ENCODE data around the gene FAM180A.

FAM180A gene

DNA sequence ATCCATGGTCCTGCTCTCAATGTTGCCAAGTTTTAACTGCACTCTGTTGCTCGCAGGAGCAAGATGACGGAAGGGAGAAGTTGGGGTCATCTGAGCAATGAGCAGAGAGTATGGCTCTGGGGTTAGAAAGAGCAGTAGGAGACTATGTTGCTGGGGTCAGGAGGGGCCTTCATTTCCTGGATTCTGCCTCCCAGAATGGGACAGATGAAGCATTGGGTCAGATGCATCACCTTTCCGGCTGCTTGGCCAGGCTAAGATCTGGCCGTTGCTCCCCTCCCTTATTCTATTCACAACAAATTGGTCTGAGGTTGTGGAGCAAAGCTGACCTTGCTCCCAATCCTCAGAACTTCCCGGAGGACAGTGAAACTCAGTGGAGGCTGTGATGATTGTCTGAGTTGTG is 63.9 kb downstream of the FAM180A start:
- Histone ChIP-seq H3K27ac (ENCODE audit: low read length) (no peak overlapping the region), H3K9ac (ENCODE audit: low read length) (no peak overlapping the region), H3K4me3 (ENCODE audit: low read length) (no peak overlapping the region), H3K27me3 (ENCODE audit: low read depth, low read length) (no peaks in the 10 kb centered on the region), H3K9me3 (ENCODE audit: insufficient read depth, low read length) (no peaks in the 10 kb centered on the region), H3K79me2 (ENCODE audit: low read length) (no peaks in the 10 kb centered on the region), H4K20me1 (ENCODE audit: insufficient read depth, low read length) (no peaks in the 10 kb centered on the region), H3K36me3 (replicated peaks; ENCODE audit: low read depth, low read length) (no peaks in the 10 kb centered on the region), H2AFZ (ENCODE audit: low read depth, low read length) (no peak overlapping the region), H3K4me2 (ENCODE audit: low read length) (no peak overlapping the region), H3K4me1 (ENCODE audit: low read length) (peaks cover 8% of the 10 kb centered on the region)
- TF ChIP-seq, protein P1, sequence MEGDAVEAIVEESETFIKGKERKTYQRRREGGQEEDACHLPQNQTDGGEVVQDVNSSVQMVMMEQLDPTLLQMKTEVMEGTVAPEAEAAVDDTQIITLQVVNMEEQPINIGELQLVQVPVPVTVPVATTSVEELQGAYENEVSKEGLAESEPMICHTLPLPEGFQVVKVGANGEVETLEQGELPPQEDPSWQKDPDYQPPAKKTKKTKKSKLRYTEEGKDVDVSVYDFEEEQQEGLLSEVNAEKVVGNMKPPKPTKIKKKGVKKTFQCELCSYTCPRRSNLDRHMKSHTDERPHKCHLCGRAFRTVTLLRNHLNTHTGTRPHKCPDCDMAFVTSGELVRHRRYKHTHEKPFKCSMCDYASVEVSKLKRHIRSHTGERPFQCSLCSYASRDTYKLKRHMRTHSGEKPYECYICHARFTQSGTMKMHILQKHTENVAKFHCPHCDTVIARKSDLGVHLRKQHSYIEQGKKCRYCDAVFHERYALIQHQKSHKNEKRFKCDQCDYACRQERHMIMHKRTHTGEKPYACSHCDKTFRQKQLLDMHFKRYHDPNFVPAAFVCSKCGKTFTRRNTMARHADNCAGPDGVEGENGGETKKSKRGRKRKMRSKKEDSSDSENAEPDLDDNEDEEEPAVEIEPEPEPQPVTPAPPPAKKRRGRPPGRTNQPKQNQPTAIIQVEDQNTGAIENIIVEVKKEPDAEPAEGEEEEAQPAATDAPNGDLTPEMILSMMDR (IDR thresholded peaks at IDR 0.05; ENCODE audit: low read depth, low read length): no peak
- TF ChIP-seq EZH2phosphoT487 (IDR thresholded peaks at IDR 0.05; ENCODE audit: low read depth): no peak

DNA sequence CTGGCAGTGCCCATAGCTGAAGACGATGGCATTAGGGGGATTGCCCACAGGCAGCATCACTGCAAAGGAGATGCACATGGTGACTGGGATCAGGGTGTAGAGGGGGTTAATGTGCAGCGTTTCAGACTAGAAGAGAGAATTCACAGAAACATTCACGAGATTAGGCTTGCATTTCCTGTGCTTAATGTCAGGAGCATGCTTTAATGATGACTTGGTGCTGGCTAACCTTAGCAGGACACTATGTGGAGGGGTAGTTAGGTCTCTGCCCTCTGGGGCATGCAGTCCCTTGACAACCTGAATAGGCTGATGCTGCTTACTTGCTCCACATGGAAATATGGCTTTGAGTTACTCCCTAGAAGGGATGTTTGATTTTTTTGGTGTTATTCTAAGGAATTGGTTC is 64.5 kb downstream of the FAM180A start:
- no peak overlapping the region for H2AFZ ChIP-seq (ENCODE audit: low read depth, low read length)

DNA sequence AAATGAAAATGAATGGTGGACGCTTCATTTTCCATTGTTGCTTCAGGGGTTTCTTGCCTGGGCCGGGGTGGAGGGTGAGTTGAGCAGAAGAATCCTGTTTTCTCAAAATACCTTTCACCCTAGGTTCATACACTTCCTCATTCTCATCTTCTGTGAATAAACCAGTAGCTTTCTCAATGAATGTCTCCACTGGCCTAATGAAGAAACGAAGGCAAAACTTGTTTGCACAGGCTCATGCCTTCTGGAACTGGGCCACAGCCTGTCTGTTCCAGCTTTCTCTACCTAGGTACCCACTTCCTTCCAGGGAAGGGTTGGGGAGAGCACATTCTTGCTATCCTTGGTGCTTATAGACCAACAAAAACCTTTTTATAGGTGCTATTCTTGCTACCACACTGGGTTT is 65.0 kb downstream of the FAM180A start:
- Histone ChIP-seq H3K4me1 (ENCODE audit: low read length) (peaks cover 8% of the 10 kb centered on the region), H3K27ac (ENCODE audit: low read length) (no peak overlapping the region), H3K36me3 (replicated peaks; ENCODE audit: low read depth, low read length) (no peaks in the 10 kb centered on the region), H3K79me2 (ENCODE audit: low read length) (no peaks in the 10 kb centered on the region), H3K9ac (ENCODE audit: low read length) (no peak overlapping the region), H2AFZ (ENCODE audit: low read depth, low read length) (no peak overlapping the region), H3K9me3 (ENCODE audit: insufficient read depth, low read length) (no peaks in the 10 kb centered on the region), H3K4me2 (ENCODE audit: low read length) (no peak overlapping the region), H4K20me1 (ENCODE audit: insufficient read depth, low read length) (no peaks in the 10 kb centered on the region), H3K27me3 (ENCODE audit: low read depth, low read length) (no peaks in the 10 kb centered on the region), H3K4me3 (ENCODE audit: low read length) (no peak overlapping the region)
- TF ChIP-seq, protein P1 (IDR thresholded peaks at IDR 0.05; ENCODE audit: low read depth, low read length): no peak
- TF ChIP-seq EZH2phosphoT487 (IDR thresholded peaks at IDR 0.05; ENCODE audit: low read depth): no peak

More for the DNA sequence above, 64.5 kb downstream of the FAM180A start:
- H3K4me2 ChIP-seq (ENCODE audit: low read length): no peak overlapping the region
- H4K20me1 ChIP-seq (ENCODE audit: insufficient read depth, low read length): no peaks in the 10 kb centered on the region
- TF ChIP-seq, protein P1 (IDR thresholded peaks at IDR 0.05; ENCODE audit: low read depth, low read length): no peak
- TF ChIP-seq EZH2phosphoT487 (IDR thresholded peaks at IDR 0.05; ENCODE audit: low read depth): no peak
- H3K79me2 ChIP-seq (ENCODE audit: low read length): no peaks in the 10 kb centered on the region
- no peaks in the 10 kb centered on the region for H3K36me3 ChIP-seq (replicated peaks; ENCODE audit: low read depth, low read length)
- no peaks in the 10 kb centered on the region for H3K27me3 ChIP-seq (ENCODE audit: low read depth, low read length)
- H3K4me3 ChIP-seq (ENCODE audit: low read length): no peak overlapping the region
- H3K27ac ChIP-seq (ENCODE audit: low read length): no peak overlapping the region
- no peaks in the 10 kb centered on the region for H3K9me3 ChIP-seq (ENCODE audit: insufficient read depth, low read length)
- peaks cover 8% of the 10 kb centered on the region for H3K4me1 ChIP-seq (ENCODE audit: low read length)
- no peak overlapping the region for H3K9ac ChIP-seq (ENCODE audit: low read length)

DNA sequence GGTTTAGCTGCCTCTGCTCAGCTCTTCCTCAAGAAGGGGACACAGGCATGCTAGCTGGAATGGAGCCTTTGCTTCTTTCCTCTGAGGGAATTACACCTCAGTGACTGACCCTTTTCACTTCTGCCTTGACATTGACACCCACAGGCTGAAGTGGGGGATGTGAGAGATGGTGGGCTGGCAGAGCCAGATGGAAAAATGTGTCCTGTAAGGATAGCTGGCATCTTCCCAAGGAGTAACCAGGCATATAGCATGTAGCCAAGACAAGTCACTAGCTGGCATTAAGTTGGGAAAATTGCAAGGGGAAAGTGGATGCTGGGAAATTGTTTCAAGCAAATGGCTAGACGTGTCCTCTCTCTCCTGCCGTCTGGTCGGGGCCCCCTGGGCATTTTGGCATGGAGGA is 66.4 kb downstream of the FAM180A start:
- Histone ChIP-seq H3K79me2 (ENCODE audit: low read length) (no peaks in the 10 kb centered on the region), H4K20me1 (ENCODE audit: insufficient read depth, low read length) (no peaks in the 10 kb centered on the region), H3K9ac (ENCODE audit: low read length) (no peak overlapping the region), H2AFZ (ENCODE audit: low read depth, low read length) (no peak overlapping the region), H3K4me3 (ENCODE audit: low read length) (no peak overlapping the region), H3K36me3 (replicated peaks; ENCODE audit: low read depth, low read length) (peaks cover 2% of the 10 kb centered on the region), H3K27ac (ENCODE audit: low read length) (no peak overlapping the region), H3K4me1 (ENCODE audit: low read length) (peaks cover 16% of the 10 kb centered on the region), H3K27me3 (ENCODE audit: low read depth, low read length) (no peaks in the 10 kb centered on the region), H3K9me3 (ENCODE audit: insufficient read depth, low read length) (no peaks in the 10 kb centered on the region), H3K4me2 (ENCODE audit: low read length) (no peak overlapping the region)
- no peak for TF ChIP-seq EZH2phosphoT487 (IDR thresholded peaks at IDR 0.05; ENCODE audit: low read depth)
- TF ChIP-seq, protein P1 (IDR thresholded peaks at IDR 0.05; ENCODE audit: low read depth, low read length): no peak

Measured in OCI-LY3 (cell line).